GM23338 (cell line): ENCODE results near the gene HSF5.

ENCODE experiments used
- CREB1 ChIP-seq: fragments of 250-450 bp; sonication (Bioruptor Pico); IDR thresholded peaks from 2 replicates; pipeline ENCODE4 v1.5.0; 2020; ENCODE audit warnings: low read depth, mild to moderate bottlenecking, moderate library complexity
- CTCF ChIP-seq, 2 experiments: fragments of 200-600 bp in 1 of 2; sonication (generic) in 1 of 2; conservative IDR thresholded peaks; 2 replicates each; pipeline versions ENCODE4 v1.5.1 to v1.6.1; 2016 to 2017; ENCODE audit warnings: antibody characterized with exemption in 2 of 2, low read depth in 2 of 2, mild to moderate bottlenecking in 2 of 2, moderate library complexity in 1 of 2
- EZH2 ChIP-seq: fragments of 200-600 bp; sonication (generic); IDR thresholded peaks from one replicate; pipeline ENCODE4 v1.8.0; 2017; ENCODE audit warnings: antibody characterized with exemption, mild to moderate bottlenecking, low read depth; ENCODE audit not compliant: unreplicated experiment
- EZH2phosphoT487 ChIP-seq: fragments of 200-600 bp; sonication (generic); IDR thresholded peaks from one replicate; pipeline ENCODE4 v1.8.1; 2018; ENCODE audit warnings: antibody characterized with exemption; ENCODE audit not compliant: unreplicated experiment
- JUNB ChIP-seq: IDR thresholded peaks from one replicate; pipeline ENCODE4 v1.6.1; 2016; ENCODE audit warnings: antibody characterized with exemption; ENCODE audit not compliant: unreplicated experiment
- NANOG ChIP-seq: IDR thresholded peaks from 2 replicates; pipeline ENCODE4 v1.6.1; 2016; ENCODE audit warnings: antibody characterized with exemption, borderline replicate concordance
- POLR2AphosphoS5 ChIP-seq: IDR thresholded peaks from 2 replicates; pipeline ENCODE4 v1.6.1; 2016; ENCODE audit warnings: antibody characterized with exemption, low read depth
- REST ChIP-seq: IDR thresholded peaks from one replicate; pipeline ENCODE4 v1.6.1; 2018; ENCODE audit warnings: antibody characterized with exemption; ENCODE audit not compliant: unreplicated experiment

GRCh38 chr17:58508341-58509067, 20.3 kb upstream of the HSF5 start:
- TF ChIP-seq CTCF (conservative IDR thresholded peaks at IDR 0.05; ENCODE audit: low read depth in 2 of 2), result no peak
- TF ChIP-seq EZH2phosphoT487, result no peak
- no peak for TF ChIP-seq REST
- no peak for TF ChIP-seq NANOG
- TF ChIP-seq CREB1, result no peak
- TF ChIP-seq JUNB, result no peak
- TF ChIP-seq EZH2, result no peak
- TF ChIP-seq POLR2AphosphoS5, result no peak
